ENCODE measurements around the gene ARHGAP10.

DNA sequence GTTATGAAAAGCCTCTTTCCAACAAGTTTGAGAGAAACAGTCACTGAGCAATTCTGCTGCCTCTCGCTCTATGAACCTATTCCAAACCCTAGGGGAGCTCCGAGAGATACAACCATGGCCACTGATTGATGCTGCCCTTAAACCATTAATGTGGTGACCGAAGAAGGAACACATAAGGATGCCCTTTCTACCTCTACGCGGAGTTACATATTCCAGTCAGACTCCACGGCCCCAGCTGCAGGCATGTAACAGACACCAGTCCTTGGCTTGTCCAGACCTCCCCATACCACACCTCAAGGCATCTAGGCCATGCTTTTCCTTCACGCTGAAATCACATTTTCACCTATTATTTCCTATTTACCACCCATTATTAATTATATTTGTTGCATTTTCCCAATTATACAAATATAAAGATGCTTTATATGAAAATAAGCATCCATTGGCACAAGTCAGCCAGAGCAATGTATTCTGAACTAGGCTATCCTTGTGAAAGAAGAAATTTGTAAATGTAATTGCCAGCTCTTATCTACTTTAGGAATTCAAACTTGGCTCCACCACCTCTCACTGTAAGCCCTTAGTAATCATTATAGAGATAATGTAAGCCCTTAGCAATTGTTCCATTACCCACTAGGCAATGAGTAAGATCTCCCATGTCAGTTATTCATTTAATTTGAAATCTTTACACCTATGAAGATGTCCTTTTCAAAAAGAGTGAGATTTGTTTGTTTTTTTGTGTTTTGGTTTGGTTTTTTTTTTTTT, 371.9 kb downstream of the ARHGAP10 start:
- TF ChIP-seq POLR2AphosphoS5 (IDR thresholded peaks at IDR 0.05), result no peak
- TF ChIP-seq, protein P1, sequence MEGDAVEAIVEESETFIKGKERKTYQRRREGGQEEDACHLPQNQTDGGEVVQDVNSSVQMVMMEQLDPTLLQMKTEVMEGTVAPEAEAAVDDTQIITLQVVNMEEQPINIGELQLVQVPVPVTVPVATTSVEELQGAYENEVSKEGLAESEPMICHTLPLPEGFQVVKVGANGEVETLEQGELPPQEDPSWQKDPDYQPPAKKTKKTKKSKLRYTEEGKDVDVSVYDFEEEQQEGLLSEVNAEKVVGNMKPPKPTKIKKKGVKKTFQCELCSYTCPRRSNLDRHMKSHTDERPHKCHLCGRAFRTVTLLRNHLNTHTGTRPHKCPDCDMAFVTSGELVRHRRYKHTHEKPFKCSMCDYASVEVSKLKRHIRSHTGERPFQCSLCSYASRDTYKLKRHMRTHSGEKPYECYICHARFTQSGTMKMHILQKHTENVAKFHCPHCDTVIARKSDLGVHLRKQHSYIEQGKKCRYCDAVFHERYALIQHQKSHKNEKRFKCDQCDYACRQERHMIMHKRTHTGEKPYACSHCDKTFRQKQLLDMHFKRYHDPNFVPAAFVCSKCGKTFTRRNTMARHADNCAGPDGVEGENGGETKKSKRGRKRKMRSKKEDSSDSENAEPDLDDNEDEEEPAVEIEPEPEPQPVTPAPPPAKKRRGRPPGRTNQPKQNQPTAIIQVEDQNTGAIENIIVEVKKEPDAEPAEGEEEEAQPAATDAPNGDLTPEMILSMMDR (IDR thresholded peaks at IDR 0.05), result no peak

All from esophagus muscularis mucosa (tissue), 3 donors.